Loucy (cell line): ENCODE measurements around the gene MUS81.

Source experiments
- H2AFZ ChIP-seq: fragments of 200-600 bp; sonication (generic); 2 replicates; pipeline ENCODE4 v1.6.0; 2016; ENCODE audit warnings: antibody characterized with exemption, mild to moderate bottlenecking, low read length, moderate library complexity
- H3F3A ChIP-seq: fragments of 200-600 bp; 2 replicates; pipeline ENCODE4 v1.6.0; 2016; ENCODE audit warnings: antibody characterized with exemption, low read depth, mild to moderate bottlenecking
- H3K27me3 ChIP-seq: fragments of 200-600 bp; sonication (generic); 2 replicates; pipeline ENCODE4 v1.6.1; 2014; ENCODE audit warnings: low read length, mild to moderate bottlenecking; ENCODE audit not compliant: insufficient read depth, poor library complexity, severe bottlenecking
- H3K36me3 ChIP-seq: fragments of 200-600 bp; sonication (generic); 2 replicates; pipeline ENCODE4 v1.6.1; 2016; ENCODE audit warnings: low read length; ENCODE audit not compliant: insufficient read depth
- H3K4me1 ChIP-seq: fragments of 200-600 bp; sonication (generic); 2 replicates; pipeline ENCODE4 v1.5.1; 2014; ENCODE audit warnings: low read length, mild to moderate bottlenecking; ENCODE audit not compliant: insufficient read depth, poor library complexity, severe bottlenecking
- H3K4me2 ChIP-seq: fragments of 200-600 bp; sonication (generic); 2 replicates; pipeline ENCODE4 v1.6.0; 2014; ENCODE audit warnings: antibody characterized with exemption, low read length, low read depth, mild to moderate bottlenecking; ENCODE audit not compliant: poor library complexity, severe bottlenecking
- H3K4me3 ChIP-seq: fragments of 200-600 bp; sonication (generic); 2 replicates; pipeline ENCODE4 v1.5.1; 2014; ENCODE audit warnings: low read length, mild to moderate bottlenecking, mixed read lengths; ENCODE audit not compliant: poor library complexity, severe bottlenecking
- H3K79me2 ChIP-seq: fragments of 200-600 bp; sonication (generic); 2 replicates; pipeline ENCODE4 v1.6.1; 2014; ENCODE audit warnings: low read length; ENCODE audit not compliant: insufficient read depth
- H3K9ac ChIP-seq: fragments of 200-600 bp; sonication (generic); 2 replicates; pipeline ENCODE4 v1.6.0; 2014; ENCODE audit warnings: mild to moderate bottlenecking, low read depth, low read length, moderate library complexity; ENCODE audit not compliant: poor library complexity, severe bottlenecking
- H3K9me2 ChIP-seq: fragments of 200-600 bp; sonication (generic); replicated peaks from 2 replicates; pipeline ENCODE4 v1.6.1; 2016; ENCODE audit warnings: low read depth, low read length, mixed read lengths
- H3K9me3 ChIP-seq: fragments of 200-600 bp; sonication (generic); 2 replicates; pipeline ENCODE4 v1.6.1; 2014; ENCODE audit warnings: mild to moderate bottlenecking, antibody characterized with exemption, low read length, low read depth; ENCODE audit not compliant: insufficient read depth
- H4K20me1 ChIP-seq: fragments of 200-600 bp; sonication (generic); 2 replicates; pipeline ENCODE4 v1.6.0; 2014; ENCODE audit warnings: antibody characterized with exemption, low read length, mild to moderate bottlenecking; ENCODE audit not compliant: insufficient read depth, poor library complexity, severe bottlenecking
- EZH2phosphoT487 ChIP-seq: fragments of 200-600 bp; IDR thresholded peaks from 2 replicates; pipeline ENCODE4 v1.6.1; 2018; ENCODE audit warnings: antibody characterized with exemption, mild to moderate bottlenecking, moderate library complexity, borderline replicate concordance
- TF ChIP-seq, protein P1 (sequence below): fragments of 200-600 bp; sonication (generic); conservative IDR thresholded peaks from 2 replicates; pipeline ENCODE4 v1.5.1; 2014; ENCODE audit warnings: mild to moderate bottlenecking, antibody characterized with exemption, low read length

The MUS81 gene

DNA sequence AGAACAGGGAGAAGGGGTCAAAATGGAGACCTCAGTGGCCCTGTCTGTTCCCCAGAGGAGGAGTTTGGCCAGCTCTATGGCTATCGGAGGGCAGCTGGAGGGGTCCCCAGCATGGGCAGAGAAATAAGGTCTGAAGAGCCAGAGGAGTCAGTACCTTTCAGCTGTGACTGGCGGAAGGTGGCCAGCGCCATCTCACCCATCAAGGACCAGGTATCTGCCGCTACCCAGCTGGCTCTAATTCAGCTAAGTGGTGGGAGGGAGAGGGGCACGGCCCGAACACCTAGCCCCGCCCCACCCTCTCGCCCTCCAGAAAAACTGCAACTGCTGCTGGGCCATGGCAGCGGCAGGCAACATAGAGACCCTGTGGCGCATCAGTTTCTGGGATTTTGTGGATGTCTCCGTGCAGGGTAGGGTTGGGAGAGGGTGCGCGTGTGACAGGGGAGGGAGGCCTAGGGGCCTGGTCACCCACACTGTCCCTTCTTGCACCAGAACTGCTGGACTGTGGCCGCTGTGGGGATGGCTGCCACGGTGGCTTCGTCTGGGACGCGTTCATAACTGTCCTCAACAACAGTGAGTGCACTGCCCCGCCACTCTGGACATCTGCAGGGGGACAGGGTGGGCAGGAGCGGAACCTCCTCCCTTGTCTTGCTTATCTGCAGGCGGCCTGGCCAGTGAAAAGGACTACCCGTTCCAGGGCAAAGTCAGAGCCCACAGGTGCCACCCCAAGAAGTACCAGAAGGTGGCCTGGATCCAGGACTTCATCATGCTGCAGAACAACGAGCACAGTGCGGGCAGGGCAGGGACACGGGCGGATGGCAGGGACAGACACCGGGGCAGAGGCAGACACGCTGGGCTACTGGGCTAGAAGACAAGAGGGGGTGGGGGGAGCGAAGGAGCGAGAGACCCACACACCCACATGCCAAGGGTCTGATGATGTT lies 22.2 kb downstream of the MUS81 start:
- TF ChIP-seq, protein P1, sequence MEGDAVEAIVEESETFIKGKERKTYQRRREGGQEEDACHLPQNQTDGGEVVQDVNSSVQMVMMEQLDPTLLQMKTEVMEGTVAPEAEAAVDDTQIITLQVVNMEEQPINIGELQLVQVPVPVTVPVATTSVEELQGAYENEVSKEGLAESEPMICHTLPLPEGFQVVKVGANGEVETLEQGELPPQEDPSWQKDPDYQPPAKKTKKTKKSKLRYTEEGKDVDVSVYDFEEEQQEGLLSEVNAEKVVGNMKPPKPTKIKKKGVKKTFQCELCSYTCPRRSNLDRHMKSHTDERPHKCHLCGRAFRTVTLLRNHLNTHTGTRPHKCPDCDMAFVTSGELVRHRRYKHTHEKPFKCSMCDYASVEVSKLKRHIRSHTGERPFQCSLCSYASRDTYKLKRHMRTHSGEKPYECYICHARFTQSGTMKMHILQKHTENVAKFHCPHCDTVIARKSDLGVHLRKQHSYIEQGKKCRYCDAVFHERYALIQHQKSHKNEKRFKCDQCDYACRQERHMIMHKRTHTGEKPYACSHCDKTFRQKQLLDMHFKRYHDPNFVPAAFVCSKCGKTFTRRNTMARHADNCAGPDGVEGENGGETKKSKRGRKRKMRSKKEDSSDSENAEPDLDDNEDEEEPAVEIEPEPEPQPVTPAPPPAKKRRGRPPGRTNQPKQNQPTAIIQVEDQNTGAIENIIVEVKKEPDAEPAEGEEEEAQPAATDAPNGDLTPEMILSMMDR = no peak
- H4K20me1 ChIP-seq = peaks cover 6% of the 10 kb centered on the region
- no peaks in the 10 kb centered on the region for H3K9me3 ChIP-seq
- H3K4me2 ChIP-seq = peak overlapping the region; percentile 79
- no peak overlapping the region for H2AFZ ChIP-seq
- peaks cover 33% of the 10 kb centered on the region for H3K79me2 ChIP-seq
- H3K4me1 ChIP-seq = peaks cover 55% of the 10 kb centered on the region
- peak overlapping the region; percentile 65 for H3K9ac ChIP-seq
- H3K36me3 ChIP-seq = peaks cover 11% of the 10 kb centered on the region; the same call in 1 of the 2 replicates
- no peaks in the 10 kb centered on the region for H3K9me2 ChIP-seq
- no peaks in the 10 kb centered on the region for H3K27me3 ChIP-seq
- no peak overlapping the region for H3K4me3 ChIP-seq
- no peaks in the 10 kb centered on the region for H3F3A ChIP-seq

DNA sequence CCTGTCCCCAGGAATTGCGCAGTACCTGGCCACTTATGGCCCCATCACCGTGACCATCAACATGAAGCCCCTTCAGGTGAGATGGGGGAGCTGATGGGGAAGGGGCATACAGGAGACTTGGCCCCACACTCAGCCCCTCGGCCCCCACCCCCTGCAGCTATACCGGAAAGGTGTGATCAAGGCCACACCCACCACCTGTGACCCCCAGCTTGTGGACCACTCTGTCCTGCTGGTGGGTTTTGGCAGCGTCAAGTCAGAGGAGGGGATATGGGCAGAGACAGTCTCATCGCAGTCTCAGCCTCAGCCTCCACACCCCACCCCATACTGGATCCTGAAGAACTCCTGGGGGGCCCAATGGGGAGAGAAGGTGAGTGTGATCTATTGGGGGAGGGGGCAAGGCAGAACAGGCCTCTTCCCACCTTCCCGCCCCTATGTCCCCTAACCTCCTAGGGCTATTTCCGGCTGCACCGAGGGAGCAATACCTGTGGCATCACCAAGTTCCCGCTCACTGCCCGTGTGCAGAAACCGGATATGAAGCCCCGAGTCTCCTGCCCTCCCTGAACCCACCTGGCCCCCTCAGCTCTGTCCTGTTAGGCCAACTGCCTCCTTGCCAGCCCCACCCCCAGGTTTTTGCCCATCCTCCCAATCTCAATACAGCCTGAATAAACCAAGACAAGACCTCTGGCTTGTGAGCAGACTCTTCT lies 23.0 kb downstream of the MUS81 start:
- H3K9ac ChIP-seq = no peak overlapping the region
- peaks cover 41% of the 10 kb centered on the region for H3K79me2 ChIP-seq
- no peaks in the 10 kb centered on the region for H3K9me3 ChIP-seq
- H3K36me3 ChIP-seq = peaks cover 11% of the 10 kb centered on the region; the same call in 1 of the 2 replicates
- no peaks in the 10 kb centered on the region for H3K27me3 ChIP-seq
- H3K9me2 ChIP-seq = no peaks in the 10 kb centered on the region
- peaks cover 6% of the 10 kb centered on the region for H4K20me1 ChIP-seq
- H3K4me1 ChIP-seq = peaks cover 59% of the 10 kb centered on the region
- no peak overlapping the region for H3K4me3 ChIP-seq
- no peak overlapping the region for H2AFZ ChIP-seq
- no peak overlapping the region for H3K4me2 ChIP-seq
- no peaks in the 10 kb centered on the region for H3F3A ChIP-seq
- TF ChIP-seq, protein P1 = no peak
- no peak for TF ChIP-seq EZH2phosphoT487

- no peak overlapping the region for H3K4me3 ChIP-seq
- H3K79me2 ChIP-seq = peaks cover 41% of the 10 kb centered on the region
- no peaks in the 10 kb centered on the region for H3F3A ChIP-seq
- H2AFZ ChIP-seq = no peak overlapping the region
- TF ChIP-seq, protein P1 = no peak
- no peak for TF ChIP-seq EZH2phosphoT487
- H3K27me3 ChIP-seq = no peaks in the 10 kb centered on the region
- H3K4me1 ChIP-seq = peaks cover 60% of the 10 kb centered on the region
- H3K9me2 ChIP-seq = no peaks in the 10 kb centered on the region
- H3K4me2 ChIP-seq = peak overlapping the region; percentile 92
- no peaks in the 10 kb centered on the region for H3K9me3 ChIP-seq
- H3K36me3 ChIP-seq = peaks cover 11% of the 10 kb centered on the region; the same call in 1 of the 2 replicates
- H4K20me1 ChIP-seq = peaks cover 6% of the 10 kb centered on the region
- no peak overlapping the region for H3K9ac ChIP-seq
Observed at GRCh38 chr11:65883786-65884715, 23.8 kb downstream of the MUS81 start.
